Panc1 (cell line): ENCODE results near the gene CDK13. TPM values are rescaled to one million over a fixed set of nuclear protein-coding genes. Genes with fewer than 3 reads are reported as not detected.

Experiments
- ATAC-seq: fragments of 200-7000 bp; cut with Tn5 transposase; 2 replicates; pipeline ENCODE4 v1.9.1; 2020; ENCODE audit warnings: mild to moderate bottlenecking, moderate library complexity
- BruUV-seq: library from RNA; stranded (reverse); fragments of 400-500 nt; replicated peaks from 2 replicates; lab custom pipeline; 2021; lab: Mats Ljungman, UMichigan
- CTCF ChIA-PET: fragments of 300-600 bp; sonication (Branson Sonifier 250); formaldehyde crosslinking; loops from one replicate; lab custom pipeline; 2022; ENCODE audit warnings: antibody characterized with exemption; lab: Charles Lee
- POLR2A ChIA-PET: fragments of 300-600 bp; sonication (Branson Sonifier 250); formaldehyde crosslinking; loops from one replicate; lab custom pipeline; 2022; ENCODE audit warnings: antibody characterized with exemption; lab: Charles Lee
- DNase-seq: peaks from one replicate; pipeline ENCODE4 v3.0.0-alpha.2; 2010; ENCODE audit warnings: low read depth, low spot score
- H3K27ac ChIP-seq: 2 replicates; pipeline ENCODE4 v1.5.1; 2011; ENCODE audit warnings: mild to moderate bottlenecking, low read length, inconsistent platforms
- H3K27me3 ChIP-seq: fragments of 200-500 bp; sonication (Bioruptor generic); 2 replicates; pipeline ENCODE4 v1.6.0; 2014; ENCODE audit warnings: low read length, inconsistent platforms; ENCODE audit not compliant: control insufficient read depth, insufficient read depth
- H3K36me3 ChIP-seq: fragments of 200-500 bp; sonication (Bioruptor generic); 2 replicates; pipeline ENCODE4 v1.5.1; 2014; ENCODE audit warnings: inconsistent platforms, mild to moderate bottlenecking, low read length, moderate library complexity; ENCODE audit not compliant: control insufficient read depth, insufficient read depth
- H3K4me1 ChIP-seq: 2 replicates; pipeline ENCODE4 v1.5.1; 2011; ENCODE audit warnings: inconsistent platforms, mild to moderate bottlenecking, low read length, moderate library complexity; ENCODE audit not compliant: control insufficient read depth, insufficient read depth
- H3K4me3 ChIP-seq, 2 experiments: 2 replicates each; pipeline ENCODE4 v1.5.1; 2011 to 2012; ENCODE audit warnings: low read depth in 2 of 2, low read length in 2 of 2, mild to moderate bottlenecking in 2 of 2, inconsistent platforms in 1 of 2, moderate library complexity in 1 of 2
- H3K9me3 ChIP-seq: fragments of 200-500 bp; sonication (Bioruptor generic); 2 replicates; pipeline ENCODE4 v1.5.1; 2014; ENCODE audit warnings: low read depth, mild to moderate bottlenecking, inconsistent platforms, low read length, moderate library complexity; ENCODE audit not compliant: control insufficient read depth, insufficient read depth
- POLR2AphosphoS5 ChIP-seq: IDR thresholded peaks from 2 replicates; pipeline ENCODE4 v1.6.1; 2012; ENCODE audit warnings: mild to moderate bottlenecking, low read depth, low read length, moderate library complexity
- SIN3A ChIP-seq: IDR thresholded peaks from 2 replicates; pipeline ENCODE4 v1.6.1; 2012; ENCODE audit warnings: low read depth, mild to moderate bottlenecking, low read length, moderate library complexity, borderline replicate concordance; ENCODE audit not compliant: insufficient read depth
- TCF7L2 ChIP-seq: IDR thresholded peaks from 2 replicates; pipeline ENCODE4 v1.6.1; 2011; ENCODE audit warnings: mild to moderate bottlenecking, low read depth, low read length, inconsistent platforms
- in situ Hi-C: cut with HindIII; loops from 2 replicates; pipeline ENCODE4 v1.10.0; 2016; ENCODE audit warnings: low sequenced_read_pairs, low pct_unique_long_range_greater_than_20kb
- intact Hi-C: fragments of 100-400 bp; cut with micrococcal nuclease; formaldehyde crosslinking; loops from one replicate; pipeline ENCODE4 v1.10.0; 2022; ENCODE audit not compliant: unreplicated experiment
- total RNA-seq: library from RNA; stranded (reverse); gene quantifications from one replicate; pipeline ENCODE4 v1.2.1, GENCODE V29; 2021; ENCODE audit not compliant: unreplicated experiment
- TF ChIP-seq, protein P1 (sequence below), 2 experiments: IDR thresholded peaks; 2 replicates each; pipeline ENCODE4 v1.6.1; 2011 to 2012; ENCODE audit warnings: low read depth in 2 of 2, control low read depth in 1 of 2, low read length in 1 of 2, mild to moderate bottlenecking in 1 of 2, moderate library complexity in 1 of 2; ENCODE audit not compliant: insufficient read depth in 1 of 2
- TF ChIP-seq, protein P2 (sequence below): fragments of 450-650 bp; IDR thresholded peaks from 2 replicates; pipeline ENCODE4 v1.5.1; 2017; ENCODE audit warnings: mild to moderate bottlenecking

Gene CDK13
- total RNA-seq, 1 experiment from 2014 or later: 52.0 TPM

DNA sequence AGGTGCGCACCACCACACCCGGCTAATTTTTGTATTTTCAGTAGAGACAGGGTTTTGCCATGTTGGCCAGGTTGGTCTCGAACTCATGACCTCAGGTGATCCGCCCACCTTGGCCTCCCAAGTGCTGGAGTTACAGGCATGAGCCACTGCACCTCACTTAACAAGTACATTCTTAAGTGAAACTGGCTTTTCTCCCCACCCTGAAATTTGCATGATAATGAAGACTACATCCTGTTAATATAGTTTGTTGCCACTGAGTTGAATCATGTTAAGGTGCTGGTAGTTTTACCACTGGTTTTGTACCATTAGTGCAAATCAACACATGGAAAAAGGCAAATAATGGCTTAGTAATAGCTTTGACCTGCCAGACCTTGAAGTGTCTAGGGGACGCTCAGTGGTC lies 122.2 kb downstream of the CDK13 start:
- no peak overlapping the region for H3K27ac ChIP-seq
- ATAC-seq (no peak), DNase-seq (no peak)
- POLR2A ChIA-PET: no interaction called here
- CTCF ChIA-PET: no interaction called here
- no peak overlapping the region for H3K4me3 ChIP-seq
- intact Hi-C loops: no loop called here
- in situ Hi-C loops: no loop called here
- BruUV-seq: no TSS peak
- TF ChIP-seq, protein P1, sequence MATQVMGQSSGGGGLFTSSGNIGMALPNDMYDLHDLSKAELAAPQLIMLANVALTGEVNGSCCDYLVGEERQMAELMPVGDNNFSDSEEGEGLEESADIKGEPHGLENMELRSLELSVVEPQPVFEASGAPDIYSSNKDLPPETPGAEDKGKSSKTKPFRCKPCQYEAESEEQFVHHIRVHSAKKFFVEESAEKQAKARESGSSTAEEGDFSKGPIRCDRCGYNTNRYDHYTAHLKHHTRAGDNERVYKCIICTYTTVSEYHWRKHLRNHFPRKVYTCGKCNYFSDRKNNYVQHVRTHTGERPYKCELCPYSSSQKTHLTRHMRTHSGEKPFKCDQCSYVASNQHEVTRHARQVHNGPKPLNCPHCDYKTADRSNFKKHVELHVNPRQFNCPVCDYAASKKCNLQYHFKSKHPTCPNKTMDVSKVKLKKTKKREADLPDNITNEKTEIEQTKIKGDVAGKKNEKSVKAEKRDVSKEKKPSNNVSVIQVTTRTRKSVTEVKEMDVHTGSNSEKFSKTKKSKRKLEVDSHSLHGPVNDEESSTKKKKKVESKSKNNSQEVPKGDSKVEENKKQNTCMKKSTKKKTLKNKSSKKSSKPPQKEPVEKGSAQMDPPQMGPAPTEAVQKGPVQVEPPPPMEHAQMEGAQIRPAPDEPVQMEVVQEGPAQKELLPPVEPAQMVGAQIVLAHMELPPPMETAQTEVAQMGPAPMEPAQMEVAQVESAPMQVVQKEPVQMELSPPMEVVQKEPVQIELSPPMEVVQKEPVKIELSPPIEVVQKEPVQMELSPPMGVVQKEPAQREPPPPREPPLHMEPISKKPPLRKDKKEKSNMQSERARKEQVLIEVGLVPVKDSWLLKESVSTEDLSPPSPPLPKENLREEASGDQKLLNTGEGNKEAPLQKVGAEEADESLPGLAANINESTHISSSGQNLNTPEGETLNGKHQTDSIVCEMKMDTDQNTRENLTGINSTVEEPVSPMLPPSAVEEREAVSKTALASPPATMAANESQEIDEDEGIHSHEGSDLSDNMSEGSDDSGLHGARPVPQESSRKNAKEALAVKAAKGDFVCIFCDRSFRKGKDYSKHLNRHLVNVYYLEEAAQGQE (IDR thresholded peaks at IDR 0.05; ENCODE audit: insufficient read depth in 1 of 2, low read depth in 2 of 2, low read length in 1 of 2): no peak
- TF ChIP-seq SIN3A: no peak
- TF ChIP-seq, protein P2, sequence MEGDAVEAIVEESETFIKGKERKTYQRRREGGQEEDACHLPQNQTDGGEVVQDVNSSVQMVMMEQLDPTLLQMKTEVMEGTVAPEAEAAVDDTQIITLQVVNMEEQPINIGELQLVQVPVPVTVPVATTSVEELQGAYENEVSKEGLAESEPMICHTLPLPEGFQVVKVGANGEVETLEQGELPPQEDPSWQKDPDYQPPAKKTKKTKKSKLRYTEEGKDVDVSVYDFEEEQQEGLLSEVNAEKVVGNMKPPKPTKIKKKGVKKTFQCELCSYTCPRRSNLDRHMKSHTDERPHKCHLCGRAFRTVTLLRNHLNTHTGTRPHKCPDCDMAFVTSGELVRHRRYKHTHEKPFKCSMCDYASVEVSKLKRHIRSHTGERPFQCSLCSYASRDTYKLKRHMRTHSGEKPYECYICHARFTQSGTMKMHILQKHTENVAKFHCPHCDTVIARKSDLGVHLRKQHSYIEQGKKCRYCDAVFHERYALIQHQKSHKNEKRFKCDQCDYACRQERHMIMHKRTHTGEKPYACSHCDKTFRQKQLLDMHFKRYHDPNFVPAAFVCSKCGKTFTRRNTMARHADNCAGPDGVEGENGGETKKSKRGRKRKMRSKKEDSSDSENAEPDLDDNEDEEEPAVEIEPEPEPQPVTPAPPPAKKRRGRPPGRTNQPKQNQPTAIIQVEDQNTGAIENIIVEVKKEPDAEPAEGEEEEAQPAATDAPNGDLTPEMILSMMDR: no peak
- TF ChIP-seq TCF7L2: no peak
- no peak for TF ChIP-seq POLR2AphosphoS5
- no peaks in the 10 kb centered on the region for H3K9me3 ChIP-seq
- no peaks in the 10 kb centered on the region for H3K27me3 ChIP-seq
- no peaks in the 10 kb centered on the region for H3K36me3 ChIP-seq
- H3K4me1 ChIP-seq: no peaks in the 10 kb centered on the region

DNA sequence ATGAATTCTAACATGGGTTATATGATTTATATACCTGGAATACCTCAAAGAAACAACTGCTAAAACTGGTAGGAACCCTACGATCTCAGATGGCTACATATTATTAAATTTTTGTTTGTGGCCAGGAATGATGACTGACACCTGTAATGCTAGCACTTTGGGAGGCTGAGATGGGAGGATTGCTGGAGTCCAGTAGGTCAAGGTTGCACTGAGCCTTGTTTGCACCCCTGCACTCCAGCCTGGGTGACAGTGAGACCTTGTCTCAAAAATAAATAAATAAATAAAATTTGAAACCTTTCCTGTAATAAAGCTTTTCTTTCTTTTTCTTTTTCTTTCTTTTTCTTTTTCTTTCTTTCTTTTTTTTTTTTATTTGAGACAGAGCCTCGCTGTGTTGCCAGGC lies 123.2 kb downstream of the CDK13 start:
- H3K27me3 ChIP-seq: no peaks in the 10 kb centered on the region
- H3K36me3 ChIP-seq: 0 out of 2 replicates have a peak, but pooled peaks cover 3% of the 10 kb centered on the region
- no TSS peak for BruUV-seq
- H3K4me3 ChIP-seq: no peak overlapping the region
- in situ Hi-C loops (no loop called here), intact Hi-C loops (no loop called here)
- TF ChIP-seq, protein P1 (IDR thresholded peaks at IDR 0.05; ENCODE audit: insufficient read depth in 1 of 2, low read depth in 2 of 2, low read length in 1 of 2): no peak
- TF ChIP-seq SIN3A: no peak
- TF ChIP-seq POLR2AphosphoS5: no peak
- no peaks in the 10 kb centered on the region for H3K9me3 ChIP-seq
- ChIA-PET POLR2A (no interaction called here), CTCF (no interaction called here)
- ATAC-seq (no peak), DNase-seq (no peak)
- H3K27ac ChIP-seq: no peak overlapping the region
- H3K4me1 ChIP-seq: no peaks in the 10 kb centered on the region
